NT2/D1 (cell line): Measurements from ENCODE around the gene MFNG.

Experiments used
- SUZ12 ChIP-seq: IDR thresholded peaks from 2 replicates; pipeline ENCODE4 v1.6.1; 2011; ENCODE audit not compliant: insufficient read length, insufficient read depth; ENCODE audit errors: extremely low read depth
- YY1 ChIP-seq: IDR thresholded peaks from 2 replicates; pipeline ENCODE4 v1.6.1; 2011; ENCODE audit not compliant: insufficient read length, insufficient read depth
- ZNF274 ChIP-seq: IDR thresholded peaks from 2 replicates; pipeline ENCODE4 v1.6.1; 2011; ENCODE audit warnings: mild to moderate bottlenecking, low read depth, low read length

- TF ChIP-seq ZNF274: no peak
- no peak for TF ChIP-seq YY1
- no peak for TF ChIP-seq SUZ12
Measured at GRCh38 chr22:37470087-37470445, 16.1 kb downstream of the MFNG start.
